ENCODE data around the gene RNF32.

The RNF32 gene

GRCh38 chr7:156640257-156640948 is at the start of gene RNF32:
TSS of gene RNF32 (plus strand) at chr7:156640774. CDS start at chr7:156643878, 3,104 bp downstream.
- TF ChIP-seq CTCF (IDR thresholded peaks at IDR 0.05) = no peak

DNA sequence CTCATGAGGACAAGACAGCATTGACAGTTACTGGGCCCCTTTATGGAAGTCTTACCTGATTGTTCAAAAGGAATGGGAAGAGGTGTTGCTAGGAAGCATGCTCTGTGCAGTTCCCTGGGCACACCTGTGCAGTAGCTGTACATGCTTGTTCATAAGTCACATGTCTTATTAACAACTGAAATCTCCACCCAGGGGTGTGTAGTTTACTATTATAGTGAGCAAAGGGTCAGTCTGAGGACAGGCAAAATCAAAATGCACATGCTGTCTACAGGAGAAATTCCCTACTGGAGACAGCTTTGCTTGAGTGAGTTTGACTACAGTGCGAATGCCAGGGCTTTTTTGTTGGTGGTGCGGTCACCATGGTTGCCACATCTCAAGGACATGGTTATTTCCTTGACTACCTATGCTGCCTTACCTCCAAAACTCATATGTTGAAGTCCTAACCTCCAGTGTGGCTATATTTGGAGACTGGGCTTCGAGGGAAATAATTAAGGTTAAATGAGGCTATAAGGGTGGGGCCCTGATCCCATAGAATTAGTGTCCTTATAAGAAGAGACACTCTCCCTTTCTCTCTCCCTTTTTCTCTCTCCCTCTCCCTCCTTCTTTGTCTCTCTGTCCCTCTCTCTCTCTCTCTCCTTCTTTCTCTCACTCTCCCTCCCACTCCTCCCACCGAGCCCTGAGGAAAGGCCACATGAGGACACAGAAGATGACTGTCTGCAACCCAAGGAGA is 48.3 kb upstream of the RNF32 start:
- no peak for TF ChIP-seq CTCF (IDR thresholded peaks at IDR 0.05)

- TF ChIP-seq CTCF (IDR thresholded peaks at IDR 0.05) = no peak
Observed at GRCh38 chr7:156594283-156595080, 46.1 kb upstream of the RNF32 start.

- TF ChIP-seq CTCF (IDR thresholded peaks at IDR 0.05) = no peak
Observed at GRCh38 chr7:156600496-156600895, 40.1 kb upstream of the RNF32 start.

- TF ChIP-seq CTCF (IDR thresholded peaks at IDR 0.05) = no peak
Observed at GRCh38 chr7:156602283-156602682, 38.3 kb upstream of the RNF32 start.

DNA sequence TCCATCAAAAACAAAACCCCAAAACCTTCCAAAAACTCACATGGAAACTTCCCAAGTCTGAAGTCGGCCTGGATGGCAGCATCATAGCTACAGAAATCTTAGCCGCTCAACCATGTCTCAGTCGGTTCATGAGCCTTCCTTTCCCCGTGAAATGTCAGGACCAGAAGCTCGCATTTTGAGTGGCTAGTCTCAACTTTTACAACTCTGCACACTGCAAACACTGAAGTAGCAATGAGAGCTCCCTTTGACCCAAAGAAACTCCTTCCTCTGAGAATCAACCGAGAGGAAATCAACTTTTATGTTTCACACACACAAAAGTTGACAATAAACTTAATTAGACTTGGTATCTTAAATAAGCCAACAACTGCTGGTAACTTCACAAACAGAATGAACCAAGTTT is 37.6 kb upstream of the RNF32 start:
- TF ChIP-seq CTCF (IDR thresholded peaks at IDR 0.05) = no peak

DNA sequence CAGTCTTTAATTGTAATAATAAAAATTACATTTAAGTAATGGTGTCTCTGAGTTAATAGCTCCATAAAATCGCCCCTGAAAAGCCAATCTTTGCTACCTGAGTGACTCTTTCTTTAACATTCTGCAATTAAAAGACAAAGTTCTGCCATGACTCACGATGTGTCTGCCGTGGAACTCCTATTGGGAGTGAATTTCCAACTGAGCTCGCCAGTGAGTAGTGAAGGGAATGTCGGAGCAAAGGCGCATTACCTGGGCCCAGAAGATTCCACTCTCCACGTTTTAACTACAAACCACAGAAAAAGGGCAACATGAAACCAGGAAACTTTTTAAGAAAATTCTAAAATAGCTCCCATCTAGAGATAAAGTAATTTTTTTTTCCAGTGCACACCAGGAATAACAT is 36.9 kb upstream of the RNF32 start:
- no peak for TF ChIP-seq CTCF (IDR thresholded peaks at IDR 0.05)
